GM12891 (cell line): ENCODE measurements around the gene KIF6.
"Not testable (repeated sequence)": the region's sequence is repeated elsewhere in the genome, so short reads cannot be mapped to it uniquely, and the experiment has no call there.

Source experiments
- DNase-seq: peaks from one replicate; pipeline ENCODE4 v3.0.0; 2011; ENCODE audit warnings: low spot score; ENCODE audit not compliant: insufficient read length
- FAIRE-seq: peaks from 2 replicates; lab custom pipeline; 2011; peaks lifted over from hg19 to GRCh38; lab: Jason Lieb, UNC
- PAX5 ChIP-seq: IDR thresholded peaks from 2 replicates; pipeline ENCODE4 v1.6.1; 2011; ENCODE audit warnings: low read length, moderate library complexity, mild to moderate bottlenecking; ENCODE audit not compliant: insufficient read depth, severe bottlenecking
- POLR2A ChIP-seq: IDR thresholded peaks from 2 replicates; pipeline ENCODE4 v1.6.1; 2011; ENCODE audit warnings: low read depth, low read length, control low read depth
- POLR2AphosphoS5 ChIP-seq: IDR thresholded peaks from 2 replicates; pipeline ENCODE4 v1.6.1; 2011; ENCODE audit warnings: low read depth, low read length, control low read depth
- POU2F2 ChIP-seq: IDR thresholded peaks from 2 replicates; pipeline ENCODE4 v1.6.1; 2011; ENCODE audit warnings: low read depth, mild to moderate bottlenecking, control low read depth, low read length, moderate library complexity
- SPI1 ChIP-seq: IDR thresholded peaks from 2 replicates; pipeline ENCODE4 v1.6.1; 2011; ENCODE audit warnings: low read depth, low read length, control low read depth
- TAF1 ChIP-seq: IDR thresholded peaks from 2 replicates; pipeline ENCODE4 v1.6.1; 2011; ENCODE audit warnings: low read depth, low read length, control low read depth

The KIF6 gene

GRCh38 chr6:39496456-39496855 lies 228.8 kb downstream of the KIF6 start:
- TF ChIP-seq POU2F2 (no peak), POLR2AphosphoS5 (no peak), PAX5 (no peak), SPI1 (no peak), TAF1 (no peak), POLR2A (no peak)
- FAIRE-seq = no peak
- DNase-seq = no peak

GRCh38 chr6:39495640-39496039 lies 229.6 kb downstream of the KIF6 start:
- TF ChIP-seq POLR2AphosphoS5 (no peak), POU2F2 (no peak), PAX5 (no peak), SPI1 (no peak), POLR2A (no peak), TAF1 (no peak)
- FAIRE-seq = no peak
- no peak for DNase-seq

DNA sequence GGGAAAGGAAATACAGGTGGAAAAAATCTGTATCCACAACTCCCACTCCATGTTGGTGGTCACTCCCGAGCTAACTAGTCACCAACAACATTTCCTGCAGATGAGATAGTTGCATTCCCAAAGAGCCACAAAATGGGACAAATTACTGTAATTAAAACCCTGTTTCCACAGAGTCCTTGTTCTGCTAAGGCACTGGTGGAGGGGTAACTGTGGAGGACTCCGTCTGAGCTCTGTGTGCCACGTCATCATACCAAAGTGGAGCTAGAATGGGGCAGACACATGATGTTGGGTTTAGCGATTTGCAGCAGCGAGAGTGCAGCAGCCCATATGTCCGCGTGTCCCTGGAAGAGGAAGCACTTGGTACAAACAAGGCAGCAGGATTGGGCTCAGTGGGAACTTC lies 230.2 kb downstream of the KIF6 start:
- no peak for DNase-seq
- FAIRE-seq = no peak
- TF ChIP-seq POLR2AphosphoS5 (no peak), POU2F2 (no peak), SPI1 (no peak), PAX5 (no peak), POLR2A (no peak), TAF1 (no peak)

GRCh38 chr6:39493777-39494176 lies 231.4 kb downstream of the KIF6 start:
- TF ChIP-seq TAF1 (no peak), POLR2A (no peak), SPI1 (no peak), POLR2AphosphoS5 (no peak)
- FAIRE-seq (no peak), DNase-seq (no peak)

DNA sequence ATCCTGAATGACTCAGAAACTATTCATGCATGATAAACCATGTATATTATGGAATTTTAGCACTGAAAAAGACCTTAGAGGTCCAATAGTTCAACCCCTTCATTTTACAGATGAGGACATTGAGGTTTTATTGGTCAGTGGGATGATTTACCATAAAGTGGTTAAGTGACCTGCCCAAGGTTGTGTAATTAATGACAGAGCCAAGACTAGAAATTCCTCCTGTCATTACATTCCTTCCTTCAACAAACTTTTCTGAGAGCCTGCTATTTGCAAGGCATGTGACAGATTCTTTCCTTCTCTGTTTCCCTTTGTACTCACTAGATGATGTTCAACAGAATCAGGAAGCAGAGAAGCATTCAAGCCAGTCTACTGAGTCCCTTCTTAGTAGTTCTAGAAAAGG lies 232.0 kb downstream of the KIF6 start:
- FAIRE-seq = no peak
- TF ChIP-seq PAX5 (no peak), POU2F2 (no peak), TAF1 (no peak), SPI1 (no peak), POLR2AphosphoS5 (no peak), POLR2A (no peak)
- DNase-seq = no peak

GRCh38 chr6:39490108-39490507 lies 235.1 kb downstream of the KIF6 start:
- FAIRE-seq (no peak), DNase-seq (no peak)
- TF ChIP-seq POU2F2 = no peak
- TF ChIP-seq PAX5 = no peak

GRCh38 chr6:39488255-39488879 lies 236.8 kb downstream of the KIF6 start:
- DNase-seq (no peak), FAIRE-seq (no peak)
- TF ChIP-seq PAX5 = no peak
- no peak for TF ChIP-seq POLR2AphosphoS5
- TF ChIP-seq TAF1 = no peak

DNA sequence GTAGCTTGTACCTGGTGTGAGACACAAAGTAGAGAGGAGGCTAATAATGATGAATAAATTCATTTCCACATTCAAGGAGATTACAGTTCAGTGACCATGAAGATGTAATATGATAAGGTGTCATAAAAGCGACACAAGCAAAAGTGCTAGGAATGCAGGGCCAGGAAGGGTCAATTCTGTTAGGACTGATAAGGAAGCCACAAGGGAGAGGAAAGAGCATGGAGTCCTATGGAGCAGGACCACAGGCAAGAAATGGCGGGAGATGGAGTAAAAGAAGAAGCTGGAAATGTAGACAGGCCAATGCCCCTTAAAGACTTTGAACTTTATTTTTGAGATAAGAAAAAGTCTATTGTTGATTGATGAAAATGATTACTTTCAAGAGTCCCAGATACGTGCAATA lies 240.9 kb downstream of the KIF6 start:
- DNase-seq (no peak), FAIRE-seq (no peak)
- TF ChIP-seq PAX5 (no peak), TAF1 (no peak), POU2F2 (no peak), POLR2A (no peak), POLR2AphosphoS5 (no peak), SPI1 (no peak)

GRCh38 chr6:39479819-39480218 lies 245.4 kb downstream of the KIF6 start:
- peak; percentile 51; the same call in 1 of the 2 replicates for TF ChIP-seq SPI1
- not testable (repeated sequence) for FAIRE-seq, DNase-seq

DNA sequence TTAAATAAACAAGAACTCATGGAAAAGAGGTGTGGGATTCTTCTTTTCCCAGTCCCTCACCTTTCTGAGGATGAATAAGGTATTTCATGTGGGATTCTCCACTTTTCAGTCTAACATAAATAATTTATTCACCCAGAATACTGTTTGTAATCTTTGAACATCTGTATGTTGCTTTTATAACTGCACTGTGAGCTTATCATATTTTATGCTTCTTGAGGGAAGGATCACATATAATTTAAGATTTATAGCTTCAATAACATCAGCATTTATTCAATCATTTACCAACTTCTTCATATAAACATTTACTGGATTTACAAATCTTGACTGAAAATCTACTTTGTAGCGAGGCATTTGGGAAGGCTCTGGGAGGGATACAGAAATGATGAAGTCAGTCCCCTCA lies 248.5 kb downstream of the KIF6 start:
- no peak for DNase-seq
- no peak for TF ChIP-seq SPI1
- no peak for TF ChIP-seq PAX5
- TF ChIP-seq POU2F2 = no peak
- TF ChIP-seq POLR2A = no peak
- TF ChIP-seq POLR2AphosphoS5 = no peak
- no peak for TF ChIP-seq TAF1
- no peak for FAIRE-seq

DNA sequence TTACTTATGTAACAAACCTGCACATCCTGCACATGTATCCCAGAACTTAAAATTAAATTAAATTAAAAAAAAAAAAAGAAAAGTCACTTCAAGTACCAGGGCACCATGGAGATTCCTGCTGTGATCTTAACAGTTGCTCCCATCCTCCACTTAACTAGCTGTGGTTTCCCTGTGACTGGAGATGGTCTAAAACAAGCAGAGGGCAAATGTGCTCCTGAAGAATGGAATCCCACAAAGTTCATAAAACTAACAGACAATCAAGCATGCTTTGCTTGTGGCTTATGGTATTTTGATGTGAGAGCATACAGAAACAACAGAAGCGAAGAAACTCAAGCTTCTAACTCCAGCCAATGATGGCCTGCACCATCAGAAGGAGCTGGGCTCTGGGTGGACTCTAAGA lies 249.1 kb downstream of the KIF6 start:
- no peak for FAIRE-seq
- no peak for DNase-seq
- TF ChIP-seq POLR2AphosphoS5 (no peak), TAF1 (no peak)
